Mammary epithelial cell (primary cell): ENCODE results near the gene PEDS1.

Experiments used
- CTCF ChIP-seq, 2 donors: IDR thresholded peaks in 1 of 2; conservative IDR thresholded peaks in 1 of 2; 2 replicates each; pipeline ENCODE4 v1.5.1; 2011 to 2012; ENCODE audit warnings: inconsistent platforms in 2 of 2, low read length in 2 of 2, mild to moderate bottlenecking in 2 of 2, control low read depth in 1 of 2, low read depth in 1 of 2; ENCODE audit not compliant: insufficient read depth in 1 of 2; ENCODE audit errors: extremely low read depth in 1 of 2
- EZH2 ChIP-seq: IDR thresholded peaks from 2 replicates; pipeline ENCODE4 v1.6.1; 2012; ENCODE audit warnings: low read length, inconsistent platforms, borderline replicate concordance

GRCh38 chr20:50194831-50195523, 41.5 kb upstream of the PEDS1 start:
- no peak for TF ChIP-seq EZH2
- TF ChIP-seq CTCF (conservative IDR thresholded peaks at IDR 0.05 in 1 of 2, IDR thresholded peaks at IDR 0.05 in 1 of 2; ENCODE audit: extremely low read depth in 1 of 2, insufficient read depth in 1 of 2, low read depth in 1 of 2, low read length in 2 of 2) = no peak
